Measurements from ENCODE around the gene SNCG. TPM values are rescaled to one million over a fixed set of nuclear protein-coding genes. Genes with fewer than 3 reads are reported as not detected.
"Not testable (repeated sequence)": the region's sequence is repeated elsewhere in the genome, so short reads cannot be mapped to it uniquely, and the experiment has no call there.

SNCG gene
- total RNA-seq, 1 donor from 2014 or later, result 17.2 TPM

GRCh38 chr10:86945361-86946212 lies 12.8 kb upstream of the SNCG start:
- intact Hi-C loops (cut with DNase I), result no loop called here
- H3K4me3 ChIP-seq, result no peak overlapping the region
- no peaks in the 10 kb centered on the region for H3K36me3 ChIP-seq
- H3K27ac ChIP-seq, result no peak overlapping the region
- no peaks in the 10 kb centered on the region for H3K27me3 ChIP-seq
- no peaks in the 10 kb centered on the region for H3K9me3 ChIP-seq
- DNase-seq, result peak; percentile 51
- peak; percentile 12 for TF ChIP-seq CTCF (IDR thresholded peaks at IDR 0.05)
- ATAC-seq, result no peak
- no peaks in the 10 kb centered on the region for H3K4me1 ChIP-seq

- no peaks in the 10 kb centered on the region for H3K36me3 ChIP-seq
- no peak overlapping the region for H3K27ac ChIP-seq
- no peaks in the 10 kb centered on the region for H3K27me3 ChIP-seq
- H3K4me1 ChIP-seq, result no peaks in the 10 kb centered on the region
- TF ChIP-seq CTCF (IDR thresholded peaks at IDR 0.05), result no peak
- H3K4me3 ChIP-seq, result no peak overlapping the region
- H3K9me3 ChIP-seq, result no peaks in the 10 kb centered on the region
- DNase-seq (peak; percentile 67), ATAC-seq (no peak)
- intact Hi-C loops (cut with DNase I), result no loop called here
Measured at GRCh38 chr10:86946213-86947155, 11.9 kb upstream of the SNCG start.

- H3K4me1 ChIP-seq; ATAC-seq; H3K27ac ChIP-seq; H3K36me3 ChIP-seq; intact Hi-C loops (cut with DNase I); DNase-seq; H3K9me3 ChIP-seq; H3K4me3 ChIP-seq; H3K27me3 ChIP-seq: not testable (repeated sequence)
Measured at GRCh38 chr10:86947806-86948205, 10.6 kb upstream of the SNCG start.

- Histone ChIP-seq H3K27me3 (no peaks in the 10 kb centered on the region), H3K9me3 (no peaks in the 10 kb centered on the region), H3K4me1 (peaks cover 3% of the 10 kb centered on the region), H3K36me3 (no peaks in the 10 kb centered on the region), H3K27ac (no peak overlapping the region), H3K4me3 (no peak overlapping the region)
- no peak for ATAC-seq
- no peak for TF ChIP-seq CTCF (IDR thresholded peaks at IDR 0.05)
- intact Hi-C loops (cut with DNase I), result no loop called here
- peak; percentile 6 for DNase-seq
Measured at GRCh38 chr10:86950349-86950748, 8.1 kb upstream of the SNCG start.

GRCh38 chr10:86951184-86951761 lies 7.1 kb upstream of the SNCG start:
- Histone ChIP-seq H3K27ac (no peak overlapping the region), H3K36me3 (no peaks in the 10 kb centered on the region), H3K4me1 (peaks cover 3% of the 10 kb centered on the region), H3K27me3 (no peaks in the 10 kb centered on the region), H3K9me3 (no peaks in the 10 kb centered on the region), H3K4me3 (no peak overlapping the region)
- DNase-seq (peak; percentile 39), ATAC-seq (peak; percentile 31)
- intact Hi-C loops (cut with DNase I), result no loop called here
- no peak for TF ChIP-seq CTCF (IDR thresholded peaks at IDR 0.05)
